HG03039 (cell line): ENCODE measurements around the gene PRKCQ.
"Not testable (repeated sequence)": the region's sequence is repeated elsewhere in the genome, so short reads cannot be mapped to it uniquely, and the experiment has no call there.

Source experiments
- ATAC-seq: cut with Tn5 transposase; IDR thresholded peaks from one replicate; pipeline ENCODE4 v1.9.1; 2021; ENCODE audit warnings: mild to moderate bottlenecking, moderate library complexity; ENCODE audit not compliant: unreplicated experiment

PRKCQ gene

GRCh38 chr10:6463366-6463765, 116.7 kb downstream of the PRKCQ start:
- ATAC-seq = no peak

GRCh38 chr10:6461961-6462360, 118.1 kb downstream of the PRKCQ start:
- ATAC-seq = no peak

- ATAC-seq = no peak
These were observed 119.1 kb downstream of the PRKCQ start for GRCh38 chr10:6460861-6461409.

- ATAC-seq = no peak
These were observed 121.3 kb downstream of the PRKCQ start for GRCh38 chr10:6458814-6459213.

- ATAC-seq = no peak
These were observed 122.7 kb downstream of the PRKCQ start for GRCh38 chr10:6457376-6457775.

GRCh38 chr10:6456067-6456466, 124.0 kb downstream of the PRKCQ start:
- no peak for ATAC-seq

- no peak for ATAC-seq
These were observed 124.5 kb downstream of the PRKCQ start for GRCh38 chr10:6455592-6455991.

- no peak for ATAC-seq
These were observed 133.4 kb downstream of the PRKCQ start for GRCh38 chr10:6446711-6447110.

GRCh38 chr10:6445671-6446316, 134.3 kb downstream of the PRKCQ start:
- ATAC-seq = no peak

- ATAC-seq = not testable (repeated sequence)
These were observed 140.2 kb downstream of the PRKCQ start for GRCh38 chr10:6439875-6440274.

GRCh38 chr10:6431861-6432260, 148.2 kb downstream of the PRKCQ start:
- ATAC-seq = no peak

- no peak for ATAC-seq
These were observed 148.9 kb downstream of the PRKCQ start for GRCh38 chr10:6431186-6431585.

GRCh38 chr10:6430423-6430980, 149.6 kb downstream of the PRKCQ start:
- ATAC-seq = no peak

- ATAC-seq = no peak
These were observed 152.6 kb downstream of the PRKCQ start for GRCh38 chr10:6427357-6427959.

- ATAC-seq = no peak
These were observed 153.8 kb downstream of the PRKCQ start for GRCh38 chr10:6426317-6426716.

GRCh38 chr10:6423413-6424170, 156.5 kb downstream of the PRKCQ start:
- no peak for ATAC-seq

- no peak for ATAC-seq
These were observed 157.1 kb downstream of the PRKCQ start for GRCh38 chr10:6423004-6423403.

GRCh38 chr10:6418613-6419216, 161.4 kb downstream of the PRKCQ start:
- ATAC-seq = no peak

- no peak for ATAC-seq
These were observed 161.9 kb downstream of the PRKCQ start for GRCh38 chr10:6418167-6418566.

- ATAC-seq = no peak
These were observed 163.1 kb downstream of the PRKCQ start for GRCh38 chr10:6416892-6417512.

GRCh38 chr10:6411436-6411835, 168.6 kb downstream of the PRKCQ start:
- ATAC-seq = no peak
